H1 (cell line): ENCODE results near the gene GRM4. TPM values are rescaled to one million over a fixed set of nuclear protein-coding genes. Genes with fewer than 3 reads are reported as not detected.

Experiments
- ATF3 ChIP-seq: IDR thresholded peaks from 2 replicates; pipeline ENCODE4 v1.6.1; 2011; ENCODE audit warnings: low read depth, mild to moderate bottlenecking, low read length; ENCODE audit not compliant: insufficient read depth
- NRF1 ChIP-seq: IDR thresholded peaks from 2 replicates; pipeline ENCODE4 v1.6.1; 2011; ENCODE audit warnings: mild to moderate bottlenecking, low read depth, low read length, improper control_type of control experiment
- TCF12 ChIP-seq: IDR thresholded peaks from 2 replicates; pipeline ENCODE4 v1.6.1; 2011; ENCODE audit warnings: low read depth, mild to moderate bottlenecking, low read length
- TEAD4 ChIP-seq: IDR thresholded peaks from 2 replicates; pipeline ENCODE4 v1.6.1; 2012; ENCODE audit warnings: low read depth, low read length, inconsistent platforms, mixed read lengths
- polyA plus RNA-seq, 7 experiments: library from polyadenylated mRNA; depleted of rRNA in 3 of 7; stranded (reverse) in 5 of 7; unstranded in 2 of 7; fragments of >200 nt in 5 of 7; fragments of 200-250 nt in 2 of 7; gene quantifications; 1 replicate in 5 of 7; 2 replicates in 1 of 7; 4 replicates in 1 of 7; pipeline versions ENCODE4 v1.2.1 to v1.2.3, GENCODE V29; 2011 to 2013; ENCODE audit warnings: missing spikeins in 2 of 7, mixed read lengths in 2 of 7
- total RNA-seq: library from RNA; stranded (reverse); fragmentation: NEBNext Ultra II Directional; extraction: Animal tissue kit (Norgen Biotek cat#: 25700); gene quantifications from 2 replicates; pipeline ENCODE4 v1.2.1, GENCODE V29; 2021

GRM4 gene
- total and polyA plus RNA-seq, 2 of the 8 experiments (the other 6 are each of a cell fraction or from before 2014, with no cell fraction given), result 19.6 to 21.5 TPM

- TF ChIP-seq TCF12 (no peak), ATF3 (no peak), NRF1 (no peak), TEAD4 (no peak)
Measured at GRCh38 chr6:33987531-33988021, 158.3 kb downstream of the GRM4 start (continued).
